Measurements from ENCODE around the gene DPPA2.

- TF ChIP-seq EZH2phosphoT487 (IDR thresholded peaks at IDR 0.05; ENCODE audit: low read depth): no peak
- TF ChIP-seq, protein P1, sequence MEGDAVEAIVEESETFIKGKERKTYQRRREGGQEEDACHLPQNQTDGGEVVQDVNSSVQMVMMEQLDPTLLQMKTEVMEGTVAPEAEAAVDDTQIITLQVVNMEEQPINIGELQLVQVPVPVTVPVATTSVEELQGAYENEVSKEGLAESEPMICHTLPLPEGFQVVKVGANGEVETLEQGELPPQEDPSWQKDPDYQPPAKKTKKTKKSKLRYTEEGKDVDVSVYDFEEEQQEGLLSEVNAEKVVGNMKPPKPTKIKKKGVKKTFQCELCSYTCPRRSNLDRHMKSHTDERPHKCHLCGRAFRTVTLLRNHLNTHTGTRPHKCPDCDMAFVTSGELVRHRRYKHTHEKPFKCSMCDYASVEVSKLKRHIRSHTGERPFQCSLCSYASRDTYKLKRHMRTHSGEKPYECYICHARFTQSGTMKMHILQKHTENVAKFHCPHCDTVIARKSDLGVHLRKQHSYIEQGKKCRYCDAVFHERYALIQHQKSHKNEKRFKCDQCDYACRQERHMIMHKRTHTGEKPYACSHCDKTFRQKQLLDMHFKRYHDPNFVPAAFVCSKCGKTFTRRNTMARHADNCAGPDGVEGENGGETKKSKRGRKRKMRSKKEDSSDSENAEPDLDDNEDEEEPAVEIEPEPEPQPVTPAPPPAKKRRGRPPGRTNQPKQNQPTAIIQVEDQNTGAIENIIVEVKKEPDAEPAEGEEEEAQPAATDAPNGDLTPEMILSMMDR (IDR thresholded peaks at IDR 0.05; ENCODE audit: low read depth, low read length): no peak
Observed at GRCh38 chr3:109355625-109356441, 39.5 kb upstream of the DPPA2 start.

Measured in OCI-LY3 (cell line).